T-helper 2 cell treated with Interferon-gamma antibody and Interleukin-4, amounts not matched to agents 5 μg/mL and 100 μg/mL, for 36 hours (primary cell): ENCODE results near the gene ANKS1B.

Experiments
- DNase-seq: peaks from one replicate; pipeline ENCODE4 v3.0.0; 2021; ENCODE audit warnings: low spot score
- H3K27ac Mint-ChIP-seq: one replicate; pipeline ENCODE4 v1.8.0; 2021; ENCODE audit warnings: mild to moderate bottlenecking, mixed read lengths
- H3K27me3 Mint-ChIP-seq: one replicate; pipeline ENCODE4 v1.8.0; 2021; ENCODE audit warnings: low read depth, mixed read lengths
- H3K36me3 Mint-ChIP-seq: one replicate; pipeline ENCODE4 v1.8.0; 2021; ENCODE audit warnings: low read depth, mixed read lengths
- H3K4me1 Mint-ChIP-seq: one replicate; pipeline ENCODE4 v1.8.0; 2021; ENCODE audit warnings: low read depth, mixed read lengths
- H3K4me3 Mint-ChIP-seq: one replicate; pipeline ENCODE4 v1.8.0; 2022; ENCODE audit warnings: mild to moderate bottlenecking, moderate library complexity, mixed read lengths
- H3K9me3 Mint-ChIP-seq: one replicate; pipeline ENCODE4 v1.8.0; 2021; ENCODE audit warnings: mixed read lengths

ANKS1B gene

GRCh38 chr12:98737322-98737712 lies 1247.4 kb downstream of the ANKS1B start:
- Mint-ChIP-seq H3K27ac (no peak overlapping the region), H3K36me3 (peaks cover 6% of the 10 kb centered on the region)

GRCh38 chr12:98736352-98737321 lies 1248.1 kb downstream of the ANKS1B start:
- Mint-ChIP-seq H3K27ac (no peak overlapping the region), H3K4me1 (peaks cover 12% of the 10 kb centered on the region), H3K9me3 (no peaks in the 10 kb centered on the region), H3K36me3 (peaks cover 6% of the 10 kb centered on the region), H3K4me3 (no peak overlapping the region), H3K27me3 (no peaks in the 10 kb centered on the region)
- DNase-seq = no peak

More at GRCh38 chr12:98737322-98737712, 1247.4 kb downstream of the ANKS1B start:
- no peak for DNase-seq
- peaks cover 14% of the 10 kb centered on the region for H3K4me1 Mint-ChIP-seq
- no peaks in the 10 kb centered on the region for H3K9me3 Mint-ChIP-seq
- H3K27me3 Mint-ChIP-seq = no peaks in the 10 kb centered on the region
- H3K4me3 Mint-ChIP-seq = no peak overlapping the region

GRCh38 chr12:98735821-98736220 lies 1248.9 kb downstream of the ANKS1B start:
- peaks cover 5% of the 10 kb centered on the region for H3K4me1 Mint-ChIP-seq
- H3K27ac Mint-ChIP-seq = no peak overlapping the region
- H3K4me3 Mint-ChIP-seq = no peak overlapping the region
- no peaks in the 10 kb centered on the region for H3K9me3 Mint-ChIP-seq
- no peaks in the 10 kb centered on the region for H3K27me3 Mint-ChIP-seq
- peaks cover 10% of the 10 kb centered on the region for H3K36me3 Mint-ChIP-seq
- DNase-seq = no peak

- H3K27ac Mint-ChIP-seq = no peak overlapping the region
- H3K36me3 Mint-ChIP-seq = peaks cover 17% of the 10 kb centered on the region
These were observed 1250.9 kb downstream of the ANKS1B start for GRCh38 chr12:98733667-98734350.

GRCh38 chr12:98730412-98730811 lies 1254.3 kb downstream of the ANKS1B start:
- H3K9me3 Mint-ChIP-seq = no peaks in the 10 kb centered on the region

More at GRCh38 chr12:98733667-98734350, 1250.9 kb downstream of the ANKS1B start:
- Mint-ChIP-seq H3K4me1 (no peaks in the 10 kb centered on the region), H3K27me3 (no peaks in the 10 kb centered on the region), H3K4me3 (no peak overlapping the region), H3K9me3 (no peaks in the 10 kb centered on the region)
- DNase-seq = no peak

GRCh38 chr12:98727196-98727595 lies 1257.5 kb downstream of the ANKS1B start:
- H3K27ac Mint-ChIP-seq = no peak overlapping the region
- no peak for DNase-seq
- H3K27me3 Mint-ChIP-seq = no peaks in the 10 kb centered on the region
- no peak overlapping the region for H3K4me3 Mint-ChIP-seq
- no peaks in the 10 kb centered on the region for H3K9me3 Mint-ChIP-seq
- H3K36me3 Mint-ChIP-seq = peaks cover 38% of the 10 kb centered on the region
- peaks cover 13% of the 10 kb centered on the region for H3K4me1 Mint-ChIP-seq

More at GRCh38 chr12:98730412-98730811, 1254.3 kb downstream of the ANKS1B start:
- Mint-ChIP-seq H3K27ac (no peak overlapping the region), H3K4me3 (no peak overlapping the region), H3K36me3 (peaks cover 31% of the 10 kb centered on the region), H3K27me3 (no peaks in the 10 kb centered on the region), H3K4me1 (peaks cover 3% of the 10 kb centered on the region)
- DNase-seq = no peak

GRCh38 chr12:98725476-98726247 lies 1259.1 kb downstream of the ANKS1B start:
- H3K36me3 Mint-ChIP-seq = peaks cover 34% of the 10 kb centered on the region
- H3K4me3 Mint-ChIP-seq = no peak overlapping the region
- H3K27ac Mint-ChIP-seq = no peak overlapping the region

GRCh38 chr12:98724384-98725155 lies 1260.2 kb downstream of the ANKS1B start:
- no peaks in the 10 kb centered on the region for H3K9me3 Mint-ChIP-seq
- H3K36me3 Mint-ChIP-seq = peaks cover 29% of the 10 kb centered on the region
- no peaks in the 10 kb centered on the region for H3K27me3 Mint-ChIP-seq
- H3K27ac Mint-ChIP-seq = peak overlapping the region; percentile 9
- no peak for DNase-seq
- peaks cover 13% of the 10 kb centered on the region for H3K4me1 Mint-ChIP-seq
- H3K4me3 Mint-ChIP-seq = no peak overlapping the region

More at GRCh38 chr12:98725476-98726247, 1259.1 kb downstream of the ANKS1B start:
- H3K9me3 Mint-ChIP-seq = no peaks in the 10 kb centered on the region
- H3K27me3 Mint-ChIP-seq = no peaks in the 10 kb centered on the region
- peak; percentile 44 for DNase-seq
- peaks cover 13% of the 10 kb centered on the region for H3K4me1 Mint-ChIP-seq

GRCh38 chr12:98721204-98721702 lies 1263.5 kb downstream of the ANKS1B start:
- Mint-ChIP-seq H3K9me3 (no peaks in the 10 kb centered on the region), H3K4me3 (no peak overlapping the region), H3K36me3 (peaks cover 34% of the 10 kb centered on the region), H3K27ac (no peak overlapping the region), H3K27me3 (no peaks in the 10 kb centered on the region), H3K4me1 (peaks cover 13% of the 10 kb centered on the region)
- no peak for DNase-seq

- H3K27me3 Mint-ChIP-seq = no peaks in the 10 kb centered on the region
- no peak overlapping the region for H3K27ac Mint-ChIP-seq
- DNase-seq = no peak
- H3K4me3 Mint-ChIP-seq = no peak overlapping the region
- peaks cover 31% of the 10 kb centered on the region for H3K36me3 Mint-ChIP-seq
- peaks cover 5% of the 10 kb centered on the region for H3K4me1 Mint-ChIP-seq
- no peaks in the 10 kb centered on the region for H3K9me3 Mint-ChIP-seq
These were observed 1264.9 kb downstream of the ANKS1B start for GRCh38 chr12:98719515-98720504.

GRCh38 chr12:98714426-98714825 lies 1270.3 kb downstream of the ANKS1B start:
- Mint-ChIP-seq H3K9me3 (no peaks in the 10 kb centered on the region), H3K4me1 (no peaks in the 10 kb centered on the region), H3K36me3 (peaks cover 33% of the 10 kb centered on the region), H3K27me3 (no peaks in the 10 kb centered on the region), H3K4me3 (no peak overlapping the region), H3K27ac (no peak overlapping the region)
- DNase-seq = no peak

- no peak overlapping the region for H3K27ac Mint-ChIP-seq
- peaks cover 32% of the 10 kb centered on the region for H3K36me3 Mint-ChIP-seq
- no peak overlapping the region for H3K4me3 Mint-ChIP-seq
- H3K4me1 Mint-ChIP-seq = peaks cover 2% of the 10 kb centered on the region
- no peaks in the 10 kb centered on the region for H3K9me3 Mint-ChIP-seq
- no peaks in the 10 kb centered on the region for H3K27me3 Mint-ChIP-seq
- no peak for DNase-seq
These were observed 1275.7 kb downstream of the ANKS1B start for GRCh38 chr12:98709022-98709421.
